Large intestine (tissue), 3 donors: ENCODE data around the gene LRGUK. TPM values are rescaled to one million over a fixed set of nuclear protein-coding genes. Genes with fewer than 3 reads are reported as not detected.
A peak's percentile ranks its signal among the peaks of the same experiment; 100 is the strongest.

Experiments
- DNase-seq, 2 donors: peaks; one replicate each; pipeline versions ENCODE4 v3.0.0 to v3.0.0-alpha.2; 2013
- H3K27ac ChIP-seq: one replicate; pipeline ENCODE4 v1.5.1; 2013; ENCODE audit warnings: low read length
- H3K27me3 ChIP-seq: 2 replicates; pipeline ENCODE4 v1.6.1; 2013; ENCODE audit warnings: low read length; ENCODE audit not compliant: control insufficient read depth, insufficient read depth
- H3K36me3 ChIP-seq: 2 replicates; pipeline ENCODE4 v1.6.1; 2013; ENCODE audit warnings: low read length; ENCODE audit not compliant: control insufficient read depth, insufficient read depth
- H3K4me1 ChIP-seq: one replicate; pipeline ENCODE4 v1.6.1; 2013; ENCODE audit warnings: low read length; ENCODE audit not compliant: control insufficient read depth, insufficient read depth
- H3K4me3 ChIP-seq: one replicate; pipeline ENCODE4 v1.5.1; 2013; ENCODE audit warnings: low read length
- H3K9me3 ChIP-seq: one replicate; pipeline ENCODE4 v1.6.1; 2013; ENCODE audit warnings: mild to moderate bottlenecking, low read depth, low read length, moderate library complexity; ENCODE audit not compliant: control insufficient read depth
- WGBS: methylation state at CpG from one replicate; pipeline ENCODE4 v1.1.5; 2013; ENCODE audit warnings: low lambda C conversion rate; ENCODE audit not compliant: insufficient coverage; 5-methylcytosine and 5-hydroxymethylcytosine counted together
- polyA plus RNA-seq: library from polyadenylated mRNA; unstranded; fragments of 120-200 nt; gene quantifications from one replicate; pipeline ENCODE4 v1.2.1, GENCODE V29; 2013

The LRGUK gene
- polyA plus RNA-seq, 1 donor = 0.30 TPM

DNA sequence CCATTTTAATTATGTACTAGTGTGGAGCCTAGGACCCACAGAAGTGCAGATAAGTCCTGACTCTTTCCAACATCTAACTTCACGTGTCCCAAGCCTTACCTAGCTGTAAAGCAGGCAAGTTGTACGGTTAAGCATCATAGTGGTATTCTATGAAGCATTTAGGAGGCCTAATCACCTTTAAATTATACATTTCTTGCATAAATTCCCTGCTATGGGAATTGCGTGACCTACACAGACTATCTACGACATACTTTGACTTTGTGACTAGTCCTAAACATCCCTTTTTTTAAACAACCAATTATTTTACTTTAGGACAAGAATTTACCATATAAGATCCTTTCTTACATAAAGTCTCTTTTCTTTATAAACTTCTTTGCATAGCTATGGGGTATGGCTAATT, 37.7 kb upstream of the LRGUK start:
- no peaks in the 10 kb centered on the region for H3K27me3 ChIP-seq
- no peaks in the 10 kb centered on the region for H3K4me1 ChIP-seq
- H3K4me3 ChIP-seq = no peak overlapping the region
- H3K36me3 ChIP-seq = no peaks in the 10 kb centered on the region
- peak in 1 of 2 donors; percentile 1 for DNase-seq
- H3K27ac ChIP-seq = no peak overlapping the region
- peaks cover 6% of the 10 kb centered on the region for H3K9me3 ChIP-seq
- 93% methylated on average over 2 of the region's 4 CpGs for WGBS

DNA sequence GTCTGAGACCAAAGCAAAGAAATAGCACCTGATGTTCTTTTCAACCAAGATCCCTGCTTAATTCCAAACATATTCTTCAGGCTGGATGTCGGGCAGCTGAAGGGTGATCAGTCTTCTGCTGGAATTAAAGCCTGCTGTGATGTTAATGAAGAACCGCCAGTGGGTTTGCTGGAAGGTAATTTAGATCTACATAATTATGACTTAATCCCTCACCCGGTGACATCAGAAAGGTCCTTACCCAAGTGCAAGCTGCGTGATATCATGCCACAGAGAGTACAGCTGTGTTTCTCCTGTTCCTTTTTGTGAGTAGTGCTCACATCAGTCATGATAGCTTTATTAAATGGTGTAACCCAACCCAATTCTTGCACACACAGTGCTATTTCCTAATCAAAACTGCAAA, 29.1 kb upstream of the LRGUK start:
- Histone ChIP-seq H3K4me1 (no peaks in the 10 kb centered on the region), H3K9me3 (no peaks in the 10 kb centered on the region), H3K4me3 (no peak overlapping the region), H3K27ac (no peak overlapping the region), H3K27me3 (no peaks in the 10 kb centered on the region), H3K36me3 (no peaks in the 10 kb centered on the region)
- no peak for DNase-seq
- WGBS = no CpG with 5 or more reads among the region's 4 CpGs

DNA sequence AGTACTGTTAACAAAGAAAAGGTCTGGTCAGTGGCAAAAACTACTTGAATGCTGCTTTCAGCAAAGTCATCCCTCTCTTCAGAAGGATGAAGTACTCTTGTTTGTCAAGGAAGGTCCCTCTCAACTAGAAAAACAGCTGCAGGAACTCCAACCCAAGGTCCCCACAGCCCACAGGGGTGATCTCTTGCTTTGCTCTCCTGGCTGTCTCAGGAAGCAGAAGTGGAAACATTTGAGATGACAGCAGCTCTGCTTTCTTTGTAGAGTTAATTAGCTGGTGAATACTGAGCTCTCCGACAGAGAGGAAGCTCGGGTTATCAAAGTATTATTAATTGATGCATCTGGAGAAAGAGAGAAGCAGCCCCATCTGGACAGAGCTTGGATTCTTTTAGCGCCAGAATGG, 25.4 kb upstream of the LRGUK start:
- DNase-seq = no peak
- Histone ChIP-seq H3K9me3 (no peaks in the 10 kb centered on the region), H3K4me1 (no peaks in the 10 kb centered on the region), H3K4me3 (no peak overlapping the region), H3K36me3 (no peaks in the 10 kb centered on the region), H3K27me3 (no peaks in the 10 kb centered on the region), H3K27ac (no peak overlapping the region)
- WGBS = no CpG with 5 or more reads among the region's 3 CpGs

DNA sequence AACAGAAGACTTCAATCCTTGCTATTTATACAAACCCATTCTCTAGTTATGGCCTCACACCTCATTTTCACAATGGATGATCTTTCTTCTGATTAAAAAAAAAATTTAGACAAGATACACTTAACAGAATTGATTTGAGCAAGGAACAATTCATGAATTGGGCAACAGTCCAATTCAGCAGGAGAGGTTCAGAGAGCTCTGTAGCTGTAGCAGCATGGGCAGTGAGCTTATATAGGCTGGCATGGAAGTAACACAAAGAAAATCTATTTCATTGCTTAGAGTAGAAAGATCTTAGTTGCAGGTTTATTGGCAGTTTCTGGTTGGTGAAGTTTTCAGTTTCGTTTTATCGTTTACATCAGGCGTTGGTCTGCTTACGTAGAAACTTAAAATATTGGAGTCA, 23.0 kb upstream of the LRGUK start:
- Histone ChIP-seq H3K9me3 (no peaks in the 10 kb centered on the region), H3K36me3 (no peaks in the 10 kb centered on the region), H3K4me1 (no peaks in the 10 kb centered on the region), H3K4me3 (no peak overlapping the region), H3K27ac (no peak overlapping the region), H3K27me3 (no peaks in the 10 kb centered on the region)
- DNase-seq = no peak
- WGBS = no CpG with 5 or more reads among the region's 4 CpGs

DNA sequence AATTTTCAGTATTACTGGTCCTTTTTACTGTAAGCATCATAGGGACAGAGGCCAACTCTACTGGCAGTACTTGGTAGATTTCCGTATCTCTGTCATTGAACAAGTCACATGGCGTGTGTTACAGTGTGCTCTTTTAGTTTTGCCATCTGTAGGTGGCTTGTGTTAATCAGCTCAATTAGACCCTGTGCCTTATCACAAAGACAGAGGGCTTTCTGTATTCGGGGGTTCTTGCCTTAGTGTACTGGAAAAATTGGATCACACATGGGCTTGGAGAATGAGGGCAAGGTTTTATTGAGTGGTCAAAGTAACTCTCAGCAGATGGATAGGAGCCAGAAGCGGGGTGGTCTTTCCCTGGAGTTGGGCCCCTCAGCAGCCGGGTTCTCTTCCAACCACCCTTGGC, 21.3 kb upstream of the LRGUK start:
- DNase-seq = no peak
- Histone ChIP-seq H3K4me1 (no peaks in the 10 kb centered on the region), H3K4me3 (no peak overlapping the region), H3K27me3 (no peaks in the 10 kb centered on the region), H3K27ac (no peak overlapping the region), H3K36me3 (no peaks in the 10 kb centered on the region), H3K9me3 (no peaks in the 10 kb centered on the region)
- no CpG with 5 or more reads among the region's 5 CpGs for WGBS

DNA sequence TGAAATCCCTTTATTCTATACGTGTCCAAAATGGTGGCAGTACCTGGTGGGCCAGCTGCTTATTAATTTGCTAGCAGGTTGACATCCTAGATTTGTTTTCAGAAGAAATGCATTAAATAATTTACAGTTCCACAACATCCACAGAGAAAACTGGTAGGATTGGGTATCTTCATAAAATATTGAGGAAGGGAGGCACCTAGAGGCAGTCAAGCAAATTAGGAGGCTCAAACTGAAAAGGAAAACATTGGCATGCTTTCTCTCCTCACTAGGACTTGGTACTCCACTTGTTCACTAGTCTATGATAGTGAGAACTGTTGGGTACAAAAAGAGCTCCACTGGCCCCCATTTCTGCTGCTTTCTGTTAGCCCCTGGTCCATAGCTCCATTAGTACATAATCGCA, 18.3 kb upstream of the LRGUK start:
- no peak overlapping the region for H3K27ac ChIP-seq
- no peak overlapping the region for H3K4me3 ChIP-seq
- H3K27me3 ChIP-seq = no peaks in the 10 kb centered on the region
- no peaks in the 10 kb centered on the region for H3K9me3 ChIP-seq
- no peaks in the 10 kb centered on the region for H3K36me3 ChIP-seq
- DNase-seq = no peak
- no peaks in the 10 kb centered on the region for H3K4me1 ChIP-seq
- WGBS = no CpG with 5 or more reads among the region's 2 CpGs

DNA sequence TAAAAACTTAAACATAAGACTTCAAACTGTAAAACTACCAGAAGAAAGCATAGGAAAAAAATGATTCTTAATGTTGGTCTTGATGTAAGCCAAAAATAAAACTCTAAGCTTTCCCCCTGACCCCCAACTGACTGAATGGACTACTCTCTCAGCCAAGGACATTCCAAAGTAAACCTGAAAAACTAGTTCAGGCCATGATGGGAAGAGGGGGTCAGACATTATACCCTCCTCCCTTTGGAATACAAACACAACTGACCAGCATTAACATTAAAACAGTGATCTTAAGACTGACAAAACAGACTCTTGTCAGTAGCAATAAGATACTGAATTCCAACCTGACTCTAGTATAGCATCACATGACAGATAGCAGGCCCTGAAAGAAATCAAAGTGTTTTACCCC, 13.5 kb upstream of the LRGUK start:
- Histone ChIP-seq H3K27me3 (no peaks in the 10 kb centered on the region), H3K9me3 (no peaks in the 10 kb centered on the region), H3K27ac (no peak overlapping the region), H3K36me3 (no peaks in the 10 kb centered on the region), H3K4me1 (no peaks in the 10 kb centered on the region), H3K4me3 (no peak overlapping the region)
- DNase-seq = peak in 1 of 2 donors; percentile 0

DNA sequence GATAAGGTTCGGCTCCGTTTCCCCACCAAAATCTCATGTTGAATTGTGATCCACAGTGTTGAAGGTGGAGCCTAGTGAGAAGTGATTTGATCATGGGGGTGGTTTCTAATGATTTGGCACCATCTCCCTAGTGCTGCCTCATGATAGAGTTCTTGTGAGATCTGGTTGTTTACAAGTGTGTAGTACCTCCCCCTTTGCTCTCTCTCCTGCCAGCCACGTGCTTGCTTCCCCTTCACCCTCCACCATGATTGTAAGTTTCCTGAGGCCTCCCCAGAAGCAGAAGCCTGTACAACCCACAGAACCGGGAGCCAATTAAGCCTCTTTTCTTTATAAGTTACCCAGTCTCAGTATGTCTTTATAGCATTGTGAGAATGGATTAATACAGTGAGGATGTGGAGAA, 12.1 kb upstream of the LRGUK start:
- Histone ChIP-seq H3K27ac (no peak overlapping the region), H3K9me3 (no peaks in the 10 kb centered on the region), H3K27me3 (no peaks in the 10 kb centered on the region), H3K36me3 (no peaks in the 10 kb centered on the region), H3K4me3 (no peak overlapping the region), H3K4me1 (no peaks in the 10 kb centered on the region)
- peak in 1 of 2 donors; percentile 0 for DNase-seq
- WGBS = no CpG with 5 or more reads among the region's 4 CpGs

DNA sequence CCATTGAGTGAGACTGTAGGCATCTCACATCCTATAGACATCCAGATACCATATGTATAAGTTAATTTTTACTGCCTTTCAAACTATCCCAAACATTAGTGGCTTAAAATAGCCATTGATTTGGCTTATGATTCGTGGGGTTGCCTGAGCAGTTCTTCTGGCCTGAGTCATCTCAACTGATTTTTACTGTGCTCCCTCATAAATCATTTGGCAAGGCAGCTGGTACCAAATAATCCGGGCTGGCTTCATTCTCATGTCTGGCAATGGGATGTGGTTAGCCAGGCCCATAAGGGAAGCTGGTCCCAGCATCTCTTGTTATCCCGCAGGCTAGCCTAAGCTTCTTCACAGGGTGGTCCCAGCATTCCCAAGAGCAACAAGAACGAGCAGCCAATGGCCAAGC, 6.7 kb upstream of the LRGUK start:
- Histone ChIP-seq H3K4me3 (no peak overlapping the region), H3K27me3 (no peaks in the 10 kb centered on the region), H3K36me3 (no peaks in the 10 kb centered on the region), H3K4me1 (no peaks in the 10 kb centered on the region), H3K9me3 (no peaks in the 10 kb centered on the region), H3K27ac (no peak overlapping the region)
- peak in 1 of 2 donors; percentile 0 for DNase-seq
- WGBS = no CpG with 5 or more reads among the region's 4 CpGs

DNA sequence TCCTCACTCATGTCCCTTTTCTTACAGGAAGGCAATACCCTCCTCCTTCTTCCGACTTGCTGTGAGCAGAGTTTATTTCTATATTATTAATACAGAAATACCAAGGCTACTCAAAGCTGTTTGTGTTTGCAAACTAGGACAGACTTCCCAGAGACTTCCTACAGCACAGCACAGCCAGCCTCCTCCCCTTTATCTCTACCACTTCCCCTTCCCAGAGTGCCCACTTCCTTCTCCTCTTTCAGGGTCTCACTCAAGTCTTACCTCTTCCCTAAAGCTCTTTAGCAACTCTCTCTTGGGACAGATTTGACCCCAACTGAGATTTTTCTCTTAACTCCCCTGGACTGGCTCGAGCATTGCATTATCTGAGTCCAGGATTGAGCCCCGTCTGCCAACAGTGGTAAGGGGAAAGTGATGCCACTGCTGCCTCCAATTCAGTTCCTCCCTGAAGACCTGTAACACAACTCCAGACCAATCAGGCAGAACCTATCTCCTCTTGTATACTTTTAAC, 5.5 kb upstream of the LRGUK start:
- WGBS = no CpG with 5 or more reads among the region's 3 CpGs

DNA sequence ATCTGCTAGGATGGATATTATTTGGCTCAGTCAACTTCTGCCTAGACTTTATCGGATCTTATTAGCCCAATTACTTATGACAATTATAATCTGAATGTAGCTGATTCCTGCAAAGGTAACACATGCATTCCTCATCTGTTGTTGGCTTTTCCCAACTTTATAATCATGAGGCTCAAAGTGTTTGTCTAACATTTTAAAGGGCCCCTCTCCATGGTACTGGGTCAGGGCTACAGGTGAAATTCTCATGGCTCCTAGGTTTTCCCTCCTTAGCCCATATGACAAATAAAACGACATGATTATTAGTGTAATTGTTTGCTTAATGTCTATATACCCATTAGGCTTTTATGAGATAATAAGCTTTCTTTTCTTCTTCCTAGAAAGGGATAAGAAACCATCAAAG, 4.2 kb upstream of the LRGUK start:
- H3K27me3 ChIP-seq = no peaks in the 10 kb centered on the region
- no CpG with 5 or more reads among the region's 2 CpGs for WGBS
- no peak overlapping the region for H3K27ac ChIP-seq
- no peaks in the 10 kb centered on the region for H3K36me3 ChIP-seq
- H3K9me3 ChIP-seq = no peaks in the 10 kb centered on the region
- H3K4me3 ChIP-seq = no peak overlapping the region
- H3K4me1 ChIP-seq = no peaks in the 10 kb centered on the region
- peak in 1 of 2 donors; percentile 1 for DNase-seq

More for the DNA sequence above, 5.5 kb upstream of the LRGUK start:
- Histone ChIP-seq H3K4me3 (no peak overlapping the region), H3K27me3 (no peaks in the 10 kb centered on the region), H3K27ac (no peak overlapping the region), H3K9me3 (no peaks in the 10 kb centered on the region), H3K4me1 (no peaks in the 10 kb centered on the region), H3K36me3 (no peaks in the 10 kb centered on the region)
- DNase-seq = peak in 1 of 2 donors; percentile 0
